Suprapubic skin (tissue), 4 donors: ENCODE results near the gene SIN3A.

Experiments used
- CTCF ChIP-seq, 2 donors: fragments of 200-600 bp in 1 of 2; fragments of 450-650 bp in 1 of 2; sonication (generic) in 1 of 2; IDR thresholded peaks; one replicate each; pipeline ENCODE4 v1.5.1; 2016 to 2019; ENCODE audit warnings: antibody characterized with exemption in 2 of 2, mild to moderate bottlenecking in 1 of 2, moderate library complexity in 1 of 2
- EP300 ChIP-seq: sonication (generic); formaldehyde crosslinking; IDR thresholded peaks from one replicate; pipeline ENCODE4 v1.6.1; 2017; ENCODE audit warnings: antibody characterized with exemption
- POLR2AphosphoS5 ChIP-seq, 3 donors: sonication (generic); formaldehyde crosslinking; IDR thresholded peaks; one replicate each; pipeline ENCODE4 v1.6.1; 2017; ENCODE audit warnings: antibody characterized with exemption in 3 of 3

GRCh38 chr15:75425966-75426500 is 25.5 kb downstream of the SIN3A start:
- TF ChIP-seq EP300, result no peak
- TF ChIP-seq CTCF (IDR thresholded peaks at IDR 0.05), result no peak
- TF ChIP-seq POLR2AphosphoS5 (IDR thresholded peaks at IDR 0.05), result no peak
